Ovary (tissue), 9 donors: Measurements from ENCODE around the gene RABGAP1L. TPM values are rescaled to one million over a fixed set of nuclear protein-coding genes. Genes with fewer than 3 reads are reported as not detected.
A peak's percentile ranks its signal among the peaks of the same experiment; 100 is the strongest.

Experiments
- DNase-seq, 5 donors: peaks; one replicate each; pipeline ENCODE4 v3.0.0-alpha.2; 2019 to 2020
- H3K27ac ChIP-seq, 2 donors: fragments of 200-600 bp; one replicate each; pipeline versions ENCODE4 v1.5.1 to v1.8.0; 2019 to 2022
- H3K27me3 ChIP-seq: fragments of 200-600 bp; one replicate; pipeline ENCODE4 v1.8.0; 2022
- H3K36me3 ChIP-seq: fragments of 200-600 bp; sonication (generic); one replicate; pipeline ENCODE4 v1.5.1; 2019
- H3K4me1 ChIP-seq: one replicate; pipeline ENCODE4 v1.8.1; 2013; ENCODE audit warnings: mild to moderate bottlenecking, moderate library complexity; ENCODE audit not compliant: insufficient read depth
- H3K4me3 ChIP-seq: fragments of 200-600 bp; sonication (generic); one replicate; pipeline ENCODE4 v1.5.1; 2017
- H3K9me3 ChIP-seq, 2 donors: fragments of 200-600 bp in 1 of 2; sonication (generic) in 1 of 2; one replicate each; pipeline versions ENCODE4 v1.5.1 to v1.8.1; 2013 to 2019; ENCODE audit warnings: mild to moderate bottlenecking in 1 of 2, moderate library complexity in 1 of 2
- EP300 ChIP-seq: sonication (generic); formaldehyde crosslinking; IDR thresholded peaks from one replicate; pipeline ENCODE4 v1.6.1; 2017; ENCODE audit warnings: antibody characterized with exemption
- POLR2A ChIP-seq: fragments of 450-650 bp; IDR thresholded peaks from one replicate; pipeline ENCODE4 v1.6.1; 2017; ENCODE audit warnings: antibody characterized with exemption, mild to moderate bottlenecking, moderate library complexity
- WGBS, 3 donors: extraction: QIAGEN DNeasy Blood & Tissue Kit in 1 of 3; methylation state at CpG; one replicate each; pipeline versions ENCODE4 v1.1.5 to v1.1.7; 2013 to 2017; 5-methylcytosine and 5-hydroxymethylcytosine counted together
- intact Hi-C, 4 donors: fragments of 100-400 bp; cut with DNase I; formaldehyde crosslinking; loops; one replicate each; pipeline versions ENCODE4 v1.11.0 to v1.15.1; 2022 to 2023
- polyA plus RNA-seq, 2 donors: library from polyadenylated mRNA; stranded (reverse); fragments of 200-250 nt in 1 of 2; fragments of 350-450 nt in 1 of 2; fragmentation: Illumina TruSeq in 1 of 2; extraction: RNeasy Lipid Tissue Mini Kit (QIAGEN cat#74804) in 1 of 2; gene quantifications; one replicate each; pipeline ENCODE4 v1.2.3, GENCODE V29; 2013 to 2014
- total RNA-seq, 7 donors: library from RNA; depleted of rRNA in 2 of 7; stranded (reverse); fragments of >200 nt in 2 of 7; fragmentation: NEBNext Ultra II Directional in 3 of 7; extraction: Animal tissue kit (Norgen Biotek cat#: 25700) in 3 of 7; gene quantifications; one replicate each; pipeline versions ENCODE4 v1.1.0 to v1.2.4, GENCODE V29; 2016 to 2023
- TF ChIP-seq, protein P1 (sequence below), 3 donors: fragments of 450-650 bp in 2 of 3; fragments of 200-600 bp in 1 of 3; IDR thresholded peaks; one replicate each; pipeline versions ENCODE4 v1.5.1 to v1.8.0; 2016 to 2022; ENCODE audit warnings: antibody characterized with exemption in 3 of 3, mild to moderate bottlenecking in 1 of 3
- donor health status: DM: no; HTN: no; CAD: no; lungs with moderate emphysema.
- donor health status: DM: no; HTN: no; CAD: no.
- donor health status: Bipolar disorder and iron deficiency.
- donor health status: DM: yes; HTN: yes; CAD: no.
- donor health status: DM: no; HTN: no; CAD: no.
- donor health status: DM: yes; HTN: yes; CAD: no.

RABGAP1L gene
- total and polyA plus RNA-seq, 9 donors = 17.1 to 56.5 (median 43.6) TPM

DNA sequence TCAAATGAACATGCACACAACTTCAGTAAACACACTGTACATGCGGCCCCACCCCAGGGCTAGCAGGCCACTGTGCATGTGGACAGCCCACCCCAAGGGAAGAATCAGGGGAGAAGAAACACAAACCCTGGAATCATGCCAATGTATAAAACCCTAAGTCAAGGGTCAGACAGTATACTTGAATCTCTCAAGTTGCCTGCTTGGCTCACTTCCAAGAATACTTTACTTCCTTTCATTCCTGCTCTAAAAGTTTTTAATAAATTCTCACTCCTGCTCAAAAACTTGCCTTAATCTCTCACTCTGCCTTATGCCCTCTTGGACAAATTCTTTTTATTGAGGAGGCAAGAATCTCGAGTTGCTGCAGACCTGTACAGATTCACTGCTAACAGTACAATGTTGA, 609.2 kb downstream of the RABGAP1L start:
- intact Hi-C loops = loop anchor here in 1 of 4 donors (5.0 kb wide), 1 partner anchor 214 kb away; no protein-coding TSS in a partner anchor
- Histone ChIP-seq H3K4me3 (no peak overlapping the region), H3K4me1 (no peaks in the 10 kb centered on the region), H3K27ac (no peak overlapping the region), H3K27me3 (no peaks in the 10 kb centered on the region), H3K9me3 (no peaks in the 10 kb centered on the region), H3K36me3 (no peaks in the 10 kb centered on the region)
- DNase-seq = no peak
- TF ChIP-seq, protein P1, sequence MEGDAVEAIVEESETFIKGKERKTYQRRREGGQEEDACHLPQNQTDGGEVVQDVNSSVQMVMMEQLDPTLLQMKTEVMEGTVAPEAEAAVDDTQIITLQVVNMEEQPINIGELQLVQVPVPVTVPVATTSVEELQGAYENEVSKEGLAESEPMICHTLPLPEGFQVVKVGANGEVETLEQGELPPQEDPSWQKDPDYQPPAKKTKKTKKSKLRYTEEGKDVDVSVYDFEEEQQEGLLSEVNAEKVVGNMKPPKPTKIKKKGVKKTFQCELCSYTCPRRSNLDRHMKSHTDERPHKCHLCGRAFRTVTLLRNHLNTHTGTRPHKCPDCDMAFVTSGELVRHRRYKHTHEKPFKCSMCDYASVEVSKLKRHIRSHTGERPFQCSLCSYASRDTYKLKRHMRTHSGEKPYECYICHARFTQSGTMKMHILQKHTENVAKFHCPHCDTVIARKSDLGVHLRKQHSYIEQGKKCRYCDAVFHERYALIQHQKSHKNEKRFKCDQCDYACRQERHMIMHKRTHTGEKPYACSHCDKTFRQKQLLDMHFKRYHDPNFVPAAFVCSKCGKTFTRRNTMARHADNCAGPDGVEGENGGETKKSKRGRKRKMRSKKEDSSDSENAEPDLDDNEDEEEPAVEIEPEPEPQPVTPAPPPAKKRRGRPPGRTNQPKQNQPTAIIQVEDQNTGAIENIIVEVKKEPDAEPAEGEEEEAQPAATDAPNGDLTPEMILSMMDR (IDR thresholded peaks at IDR 0.05) = no peak
- TF ChIP-seq POLR2A = no peak
- no peak for TF ChIP-seq EP300
- WGBS, 3 donors = 51 to 64% (median 56%) methylated on average over 2 of the region's 2 CpGs

DNA sequence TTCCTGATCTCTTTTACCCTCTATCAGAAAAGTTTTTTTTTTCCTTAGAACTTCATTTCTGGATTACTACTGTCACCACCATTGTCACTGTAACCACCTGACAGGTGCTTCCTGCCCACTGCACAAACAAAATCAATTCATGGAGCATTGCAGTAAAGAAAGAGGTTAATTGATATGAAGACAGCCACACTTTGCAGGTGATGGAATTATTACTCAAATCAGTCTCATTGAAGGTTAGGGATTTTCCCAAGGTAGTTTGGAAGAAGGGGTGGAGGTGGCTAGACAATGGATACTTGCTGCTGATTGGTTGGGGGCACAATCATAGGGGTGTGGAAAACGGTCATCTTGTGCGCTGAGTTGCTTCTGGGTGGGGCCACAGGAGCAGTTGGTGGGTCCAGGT, 609.6 kb downstream of the RABGAP1L start:
- 80 to 89% (median 86%) methylated on average over 2 of the region's 2 CpGs for WGBS, 3 donors
- Histone ChIP-seq H3K9me3 (no peaks in the 10 kb centered on the region), H3K36me3 (no peaks in the 10 kb centered on the region), H3K4me1 (no peaks in the 10 kb centered on the region), H3K27ac (no peak overlapping the region), H3K27me3 (no peaks in the 10 kb centered on the region), H3K4me3 (no peak overlapping the region)
- no peak for DNase-seq
- TF ChIP-seq EP300 (no peak), POLR2A (no peak)
- TF ChIP-seq, protein P1 (IDR thresholded peaks at IDR 0.05) = no peak
- intact Hi-C loops = loop anchor here in 1 of 4 donors (5.0 kb wide), 1 partner anchor 213 kb away; no protein-coding TSS in a partner anchor

DNA sequence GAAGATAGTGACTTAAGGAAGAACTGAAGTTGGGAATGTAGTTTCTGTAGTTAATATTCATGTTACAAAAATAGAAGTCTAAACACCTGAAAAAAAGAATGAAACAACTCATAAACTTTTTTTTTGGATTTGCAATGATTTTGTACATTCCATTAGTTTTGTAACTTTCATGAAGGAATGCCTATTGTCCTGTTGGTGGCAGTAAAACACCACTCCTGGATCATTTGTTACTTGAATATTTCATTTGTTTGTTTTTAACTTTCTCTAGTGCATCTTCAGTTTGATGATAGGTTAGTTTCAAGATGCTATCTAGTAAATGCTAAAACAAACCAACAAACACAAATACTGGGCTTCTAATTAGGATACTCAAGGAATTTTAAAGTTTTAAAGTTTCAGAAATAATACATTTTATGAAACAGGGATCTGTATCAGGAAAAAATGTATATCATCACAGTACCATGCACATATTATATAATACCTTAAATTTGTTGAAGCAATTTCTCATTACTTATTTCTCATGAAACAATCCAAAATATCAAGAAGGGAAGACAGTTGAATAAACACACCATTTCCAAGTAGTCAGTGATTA, 610.7 kb downstream of the RABGAP1L start:
- no peaks in the 10 kb centered on the region for H3K36me3 ChIP-seq
- H3K27ac ChIP-seq = no peak overlapping the region
- H3K4me3 ChIP-seq = no peak overlapping the region
- no peak for DNase-seq
- intact Hi-C loops = loop anchor here in 3 of 4 donors (5.0 to 10.0 kb wide), 2 partner anchors 212 to 215 kb away; no protein-coding TSS in a partner anchor
- no peak for TF ChIP-seq POLR2A
- TF ChIP-seq, protein P1 (IDR thresholded peaks at IDR 0.05) = peak; percentile 50 to 70 (median 55)
- no peaks in the 10 kb centered on the region for H3K27me3 ChIP-seq
- H3K9me3 ChIP-seq = no peaks in the 10 kb centered on the region
- no peaks in the 10 kb centered on the region for H3K4me1 ChIP-seq

DNA sequence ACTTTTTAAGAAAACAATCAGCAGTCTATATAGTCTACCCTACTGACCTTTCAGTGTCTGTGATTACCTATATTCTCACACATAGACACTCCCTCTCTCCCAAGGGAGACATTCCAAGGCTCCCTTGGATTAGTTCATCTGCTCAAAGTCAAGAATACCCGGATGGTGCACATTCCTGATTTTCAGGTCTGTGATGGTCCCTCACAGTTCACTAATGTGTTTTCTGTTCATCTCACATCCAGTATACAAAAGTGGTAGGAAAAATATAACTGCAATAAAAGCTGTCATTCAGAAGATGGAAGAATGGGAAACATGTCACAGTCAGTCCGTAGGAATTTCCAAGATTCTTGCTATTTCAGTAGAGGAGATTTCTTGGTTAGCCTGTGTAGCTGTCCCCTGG, 616.3 kb downstream of the RABGAP1L start:
- intact Hi-C loops = loop anchor here in 2 of 4 donors (10.0 kb wide), 1 partner anchor 209 kb away; no protein-coding TSS in a partner anchor
- Histone ChIP-seq H3K4me3 (no peak overlapping the region), H3K36me3 (no peaks in the 10 kb centered on the region), H3K4me1 (no peaks in the 10 kb centered on the region), H3K9me3 (no peaks in the 10 kb centered on the region), H3K27me3 (no peaks in the 10 kb centered on the region), H3K27ac (no peak overlapping the region)
- DNase-seq = no peak
- WGBS, 3 donors = 85 to 88% (median 88%) methylated on average over 2 of the region's 2 CpGs
- TF ChIP-seq, protein P1 (IDR thresholded peaks at IDR 0.05) = no peak
- TF ChIP-seq POLR2A = no peak
- TF ChIP-seq EP300 = no peak
